GM23338 (cell line): ENCODE data around the gene CLDN9.

ENCODE experiments used
- CREB1 ChIP-seq: fragments of 250-450 bp; sonication (Bioruptor Pico); IDR thresholded peaks from 2 replicates; pipeline ENCODE4 v1.5.0; 2020; ENCODE audit warnings: low read depth, mild to moderate bottlenecking, moderate library complexity
- CTCF ChIP-seq, 2 experiments: fragments of 200-600 bp in 1 of 2; sonication (generic) in 1 of 2; conservative IDR thresholded peaks; 2 replicates each; pipeline versions ENCODE4 v1.5.1 to v1.6.1; 2016 to 2017; ENCODE audit warnings: antibody characterized with exemption in 2 of 2, low read depth in 2 of 2, mild to moderate bottlenecking in 2 of 2, moderate library complexity in 1 of 2
- EZH2 ChIP-seq: fragments of 200-600 bp; sonication (generic); IDR thresholded peaks from one replicate; pipeline ENCODE4 v1.8.0; 2017; ENCODE audit warnings: antibody characterized with exemption, mild to moderate bottlenecking, low read depth; ENCODE audit not compliant: unreplicated experiment
- JUNB ChIP-seq: IDR thresholded peaks from one replicate; pipeline ENCODE4 v1.6.1; 2016; ENCODE audit warnings: antibody characterized with exemption; ENCODE audit not compliant: unreplicated experiment
- NANOG ChIP-seq: IDR thresholded peaks from 2 replicates; pipeline ENCODE4 v1.6.1; 2016; ENCODE audit warnings: antibody characterized with exemption, borderline replicate concordance
- POLR2AphosphoS5 ChIP-seq: IDR thresholded peaks from 2 replicates; pipeline ENCODE4 v1.6.1; 2016; ENCODE audit warnings: antibody characterized with exemption, low read depth
- REST ChIP-seq: IDR thresholded peaks from one replicate; pipeline ENCODE4 v1.6.1; 2018; ENCODE audit warnings: antibody characterized with exemption; ENCODE audit not compliant: unreplicated experiment

GRCh38 chr16:2963074-2963722, 49.5 kb upstream of the CLDN9 start:
- no peak for TF ChIP-seq EZH2
- TF ChIP-seq CTCF (conservative IDR thresholded peaks at IDR 0.05; ENCODE audit: low read depth in 2 of 2), result no peak
- TF ChIP-seq NANOG, result no peak
- TF ChIP-seq POLR2AphosphoS5, result no peak
- no peak for TF ChIP-seq REST
- no peak for TF ChIP-seq JUNB
- no peak for TF ChIP-seq CREB1 (CRISPR knock-in tag)
